Nephron progenitor cell (in vitro differentiated cells): ENCODE results near the gene SMARCD1.

Experiments
- DNase-seq: peaks from one replicate; pipeline ENCODE4 v3.0.0; 2021
- H3K27ac Mint-ChIP-seq: 2 replicates; pipeline ENCODE4 v1.8.0; 2021; ENCODE audit warnings: mild to moderate bottlenecking, moderate library complexity, mixed read lengths
- H3K27me3 Mint-ChIP-seq: 2 replicates; pipeline ENCODE4 v1.8.0; 2021; ENCODE audit warnings: mild to moderate bottlenecking, low read depth, mixed read lengths; ENCODE audit not compliant: poor library complexity
- H3K36me3 Mint-ChIP-seq: 2 replicates; pipeline ENCODE4 v1.8.0; 2021; ENCODE audit warnings: low read depth, mixed read lengths
- H3K4me1 Mint-ChIP-seq: 2 replicates; pipeline ENCODE4 v1.8.0; 2021; ENCODE audit warnings: mixed read lengths
- H3K4me3 Mint-ChIP-seq: 2 replicates; pipeline ENCODE4 v1.8.0; 2021; ENCODE audit warnings: mild to moderate bottlenecking, moderate library complexity, mixed read lengths
- H3K9me3 Mint-ChIP-seq: 2 replicates; pipeline ENCODE4 v1.8.0; 2021; ENCODE audit warnings: mild to moderate bottlenecking, moderate library complexity, mixed read lengths
- CTCF ChIP-seq: fragments of 200-600 bp; sonication (generic); IDR thresholded peaks from 2 replicates; pipeline ENCODE4 v1.5.0; 2021; ENCODE audit warnings: antibody characterized with exemption

SMARCD1 gene

DNA sequence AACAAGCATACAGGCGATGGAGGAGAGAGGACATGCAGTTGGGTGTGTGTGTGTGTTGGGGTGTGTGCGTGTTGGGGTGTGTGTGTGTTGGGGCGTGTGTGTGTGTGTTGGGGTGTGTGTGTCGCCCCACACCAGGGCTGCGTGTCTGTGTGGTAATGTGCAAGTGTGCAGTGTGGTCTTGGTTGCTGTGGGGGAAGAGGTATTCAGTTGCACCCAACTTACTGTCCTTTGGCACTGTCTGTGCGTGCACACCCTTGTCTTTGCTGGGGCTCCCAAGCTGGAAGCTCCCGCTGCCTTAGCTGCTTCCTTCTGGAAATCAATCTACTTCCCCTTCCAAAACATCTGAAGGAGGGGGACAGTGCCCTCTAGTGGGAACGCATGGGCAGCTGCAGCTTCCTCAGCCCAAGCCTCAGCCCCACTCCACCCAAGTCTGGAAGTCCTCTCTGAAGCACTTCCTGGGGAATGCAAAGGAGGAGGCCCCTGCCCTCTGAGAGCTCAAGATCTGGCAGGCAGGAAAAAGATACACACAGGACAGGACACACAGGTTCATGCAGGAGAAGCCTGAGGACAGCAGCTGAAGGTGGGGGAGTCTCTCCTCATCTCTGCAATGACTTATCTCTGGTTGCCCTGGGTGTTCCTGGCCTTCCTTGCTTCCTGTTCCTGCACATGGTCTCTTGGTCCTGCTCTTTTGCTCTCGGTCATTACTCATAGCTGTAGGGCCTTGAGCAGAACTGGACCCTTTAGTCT lies 14.7 kb upstream of the SMARCD1 start:
- H3K4me3 Mint-ChIP-seq = peak overlapping the region; percentile 61
- H3K27ac Mint-ChIP-seq = peak overlapping the region; percentile 75

GRCh38 chr12:50072198-50072907 lies 12.8 kb upstream of the SMARCD1 start:
- H3K4me3 Mint-ChIP-seq = peak overlapping the region; percentile 73
- TF ChIP-seq CTCF = no peak
- H3K4me1 Mint-ChIP-seq = peaks cover 71% of the 10 kb centered on the region
- H3K9me3 Mint-ChIP-seq = no peaks in the 10 kb centered on the region
- no peaks in the 10 kb centered on the region for H3K36me3 Mint-ChIP-seq
- peak; percentile 35 for DNase-seq
- H3K27me3 Mint-ChIP-seq = no peaks in the 10 kb centered on the region
- H3K27ac Mint-ChIP-seq = peak overlapping the region; percentile 94

More for the DNA sequence above, 14.7 kb upstream of the SMARCD1 start:
- Mint-ChIP-seq H3K36me3 (no peaks in the 10 kb centered on the region), H3K27me3 (peaks cover under 1% of the 10 kb centered on the region), H3K4me1 (peaks cover 58% of the 10 kb centered on the region), H3K9me3 (no peaks in the 10 kb centered on the region)
- DNase-seq = peak; percentile 87
- peak; percentile 93 for TF ChIP-seq CTCF

GRCh38 chr12:50073206-50073605 lies 11.9 kb upstream of the SMARCD1 start:
- no peaks in the 10 kb centered on the region for H3K9me3 Mint-ChIP-seq
- H3K36me3 Mint-ChIP-seq = no peaks in the 10 kb centered on the region
- peak overlapping the region; percentile 73 for H3K4me3 Mint-ChIP-seq
- DNase-seq = no peak
- peak overlapping the region; percentile 94 for H3K27ac Mint-ChIP-seq
- H3K4me1 Mint-ChIP-seq = peaks cover 76% of the 10 kb centered on the region
- H3K27me3 Mint-ChIP-seq = no peaks in the 10 kb centered on the region
- no peak for TF ChIP-seq CTCF

DNA sequence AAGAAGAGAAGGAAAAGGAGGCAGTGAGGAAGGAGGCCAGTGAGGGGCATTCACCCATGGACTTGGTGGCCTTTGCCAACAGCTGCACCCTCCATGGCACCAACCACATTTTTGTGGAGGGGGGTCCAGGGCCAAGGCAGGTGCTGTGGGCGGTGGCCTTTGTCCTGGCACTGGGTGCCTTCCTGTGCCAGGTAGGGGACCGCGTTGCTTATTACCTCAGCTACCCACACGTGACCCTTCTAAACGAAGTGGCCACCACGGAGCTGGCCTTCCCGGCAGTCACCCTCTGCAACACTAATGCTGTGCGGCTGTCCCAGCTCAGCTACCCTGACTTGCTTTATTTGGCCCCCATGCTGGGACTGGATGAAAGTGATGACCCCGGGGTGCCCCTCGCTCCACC lies 11.4 kb upstream of the SMARCD1 start:
- no peak for TF ChIP-seq CTCF
- DNase-seq = no peak
- Mint-ChIP-seq H3K4me1 (peaks cover 81% of the 10 kb centered on the region), H3K27ac (peak overlapping the region; percentile 63), H3K9me3 (no peaks in the 10 kb centered on the region), H3K36me3 (no peaks in the 10 kb centered on the region), H3K27me3 (peaks cover 3% of the 10 kb centered on the region), H3K4me3 (peak overlapping the region; percentile 59)

DNA sequence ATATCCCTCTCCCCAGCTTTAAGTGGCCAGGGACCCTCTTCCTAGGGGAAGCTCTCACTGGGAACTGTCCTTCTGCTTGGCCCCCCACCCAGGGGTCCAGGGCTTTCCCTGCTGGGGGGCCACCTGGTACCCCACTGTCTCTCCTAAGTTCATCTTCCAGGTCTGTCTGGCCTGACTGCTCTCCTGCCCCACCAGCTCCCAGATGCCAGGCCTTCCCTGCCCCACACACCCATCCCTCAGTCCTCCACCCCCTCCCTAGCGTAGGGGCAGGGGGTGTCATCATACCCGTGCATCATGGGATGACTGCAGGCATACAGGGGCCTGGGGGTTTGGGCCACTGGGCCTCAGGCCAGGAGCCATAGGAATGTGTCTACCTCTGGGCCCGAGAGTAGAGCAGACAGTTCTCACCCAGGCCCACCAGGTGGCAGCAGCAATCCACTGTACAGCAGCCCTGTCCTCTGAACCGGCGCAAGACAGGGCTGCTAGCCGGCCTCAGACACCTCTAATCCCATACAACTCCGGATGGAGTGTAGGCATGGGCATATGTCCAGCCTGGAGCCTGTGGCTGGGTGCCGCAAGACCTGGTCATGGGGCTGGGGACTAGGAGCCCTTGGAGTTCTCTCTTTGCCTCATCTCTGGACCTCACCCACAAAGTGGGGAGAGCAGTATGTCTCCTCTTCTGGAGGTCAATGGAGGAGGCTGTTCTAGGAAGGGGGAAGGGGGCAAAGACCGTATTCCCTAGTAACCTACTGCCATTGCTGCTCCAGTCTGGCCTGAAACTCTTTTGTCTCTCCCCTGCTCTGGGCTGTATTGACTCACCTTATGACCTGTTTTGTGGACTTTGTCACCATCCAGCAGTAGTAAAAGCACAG lies 10.0 kb upstream of the SMARCD1 start:
- H3K27me3 Mint-ChIP-seq = peaks cover 6% of the 10 kb centered on the region
- no peaks in the 10 kb centered on the region for H3K36me3 Mint-ChIP-seq
- peak; percentile 86 for TF ChIP-seq CTCF
- DNase-seq = peak; percentile 94
- H3K4me1 Mint-ChIP-seq = peaks cover 77% of the 10 kb centered on the region
- H3K27ac Mint-ChIP-seq = peak overlapping the region; percentile 54
- no peaks in the 10 kb centered on the region for H3K9me3 Mint-ChIP-seq
- peak overlapping the region; percentile 56 for H3K4me3 Mint-ChIP-seq
